NOMO-1 (cell line): Measurements from ENCODE around the gene CXCL11.
"Not testable (repeated sequence)": the region's sequence is repeated elsewhere in the genome, so short reads cannot be mapped to it uniquely, and the experiment has no call there.

Experiments used
- DNase-seq, 2 experiments: peaks; one replicate each; lab custom pipeline; 2025; ENCODE audit not compliant: unreplicated experiment in 2 of 2; lab: John Stamatoyannopoulos, UW

CXCL11 gene

DNA sequence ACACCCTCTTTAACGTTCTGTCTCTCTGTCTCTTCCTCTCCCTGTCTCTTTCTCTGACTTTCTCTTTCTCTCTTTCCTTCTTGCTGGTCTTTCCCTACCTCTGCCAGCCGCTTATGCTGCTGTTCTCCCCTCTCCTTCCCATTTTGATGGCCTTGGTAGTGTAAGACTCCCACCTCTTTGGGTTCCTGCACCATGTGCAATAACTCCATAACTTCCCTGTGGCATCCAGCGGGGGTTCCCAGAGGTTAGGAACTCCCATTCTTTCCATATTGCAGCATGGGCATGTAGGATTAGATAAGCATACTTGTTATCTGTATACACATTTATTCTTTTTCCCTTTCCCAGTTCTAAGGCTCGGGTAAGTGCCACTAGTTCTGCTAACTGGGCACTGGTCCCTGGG is 8.8 kb upstream of the CXCL11 start:
- not testable (repeated sequence) for DNase-seq

DNA sequence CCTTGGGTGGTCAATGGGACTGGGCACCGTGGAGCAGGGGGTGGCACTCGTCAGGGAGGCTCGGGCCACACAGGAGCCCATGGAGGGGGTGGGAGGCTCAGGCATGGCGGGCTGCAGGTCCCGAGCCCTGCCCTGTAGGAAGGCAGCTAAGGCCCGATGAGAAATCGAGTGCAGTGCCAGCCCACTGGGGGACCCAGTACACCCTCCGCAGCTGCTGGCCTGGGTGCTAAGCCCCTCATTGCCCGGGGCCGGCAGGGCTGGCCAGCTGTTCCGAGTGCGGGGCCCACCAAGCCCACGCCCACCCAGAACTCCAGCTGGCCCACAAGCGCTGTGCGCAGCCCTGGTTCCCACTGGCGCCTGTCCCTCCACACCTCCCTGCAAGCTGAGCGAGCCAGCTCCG is 7.4 kb upstream of the CXCL11 start:
- DNase-seq, result not testable (repeated sequence)

DNA sequence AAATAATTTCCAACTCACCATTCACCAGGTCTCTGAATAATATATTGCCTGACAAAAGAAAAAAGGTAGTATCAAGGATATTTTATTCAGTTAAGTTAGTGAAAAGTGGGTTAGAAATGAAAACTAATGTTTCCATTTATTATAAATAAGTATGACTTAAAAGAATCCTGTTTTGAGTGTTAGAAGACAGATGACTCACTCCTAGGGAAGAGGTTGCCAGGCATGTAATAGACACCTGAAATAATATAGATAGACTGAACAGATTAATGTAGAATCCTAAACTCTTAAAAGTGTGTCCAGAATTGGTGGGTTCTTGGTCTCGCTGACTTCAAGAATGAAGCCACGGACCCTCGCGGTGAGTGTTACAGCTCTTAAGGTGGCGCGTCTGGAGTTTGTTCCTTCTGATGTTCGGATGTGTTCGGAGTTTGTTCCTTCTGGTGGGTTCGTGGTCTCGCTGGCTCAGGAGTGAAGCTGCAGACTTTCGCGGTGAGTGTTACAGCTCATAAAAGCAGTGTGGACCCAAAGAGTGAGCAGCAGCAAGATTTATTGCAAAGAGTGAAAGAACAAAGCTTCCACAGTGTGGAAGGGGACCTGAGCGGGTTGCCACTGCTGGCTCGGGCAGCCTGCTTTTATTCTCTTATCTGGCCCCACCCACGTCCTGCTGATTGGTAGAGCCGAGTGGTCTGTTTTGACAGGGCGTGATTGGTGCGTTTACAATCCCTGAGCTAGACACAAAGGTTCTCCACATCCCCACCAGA is 6.5 kb upstream of the CXCL11 start:
- DNase-seq, result not testable (repeated sequence)

DNA sequence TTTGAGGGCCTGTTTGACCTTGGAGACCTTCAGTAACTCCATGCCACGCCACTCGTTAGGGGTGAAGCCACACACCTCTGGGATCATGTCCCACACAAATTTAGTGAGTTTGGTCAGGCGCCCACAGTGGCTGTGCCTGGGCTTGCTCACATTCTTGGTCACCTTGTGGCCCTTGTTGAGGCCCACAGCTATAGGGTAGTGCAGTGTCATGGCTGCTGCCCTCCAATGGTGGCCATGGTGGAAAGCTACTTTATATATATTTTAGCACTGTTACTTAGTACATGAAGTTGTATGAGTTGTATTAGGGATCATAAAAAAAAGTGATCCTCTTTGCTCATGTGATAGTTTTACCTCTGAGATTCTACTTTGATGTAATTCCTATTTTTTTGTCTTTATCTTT is 985 bp upstream of the CXCL11 start:
- no peak for DNase-seq

DNA sequence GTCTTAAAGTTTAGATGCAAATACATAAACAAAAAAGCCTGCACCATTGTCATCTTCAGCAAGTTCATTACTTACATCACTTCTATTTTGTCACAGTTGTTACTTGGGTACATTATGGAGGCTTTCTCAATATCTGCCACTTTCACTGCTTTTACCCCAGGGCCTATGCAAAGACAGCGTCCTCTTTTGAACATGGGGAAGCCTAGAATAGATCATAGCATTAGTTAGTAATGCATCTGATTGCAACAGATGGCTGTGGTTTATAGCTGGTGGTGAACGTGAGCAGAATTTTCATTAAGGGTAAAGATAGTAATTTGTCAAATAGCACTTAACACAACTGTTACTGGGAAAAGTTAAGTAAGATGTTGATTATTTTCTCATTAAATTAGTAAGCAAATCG is 729 bp downstream of the CXCL11 start:
- peak; percentile 82 to 97 for DNase-seq

DNA sequence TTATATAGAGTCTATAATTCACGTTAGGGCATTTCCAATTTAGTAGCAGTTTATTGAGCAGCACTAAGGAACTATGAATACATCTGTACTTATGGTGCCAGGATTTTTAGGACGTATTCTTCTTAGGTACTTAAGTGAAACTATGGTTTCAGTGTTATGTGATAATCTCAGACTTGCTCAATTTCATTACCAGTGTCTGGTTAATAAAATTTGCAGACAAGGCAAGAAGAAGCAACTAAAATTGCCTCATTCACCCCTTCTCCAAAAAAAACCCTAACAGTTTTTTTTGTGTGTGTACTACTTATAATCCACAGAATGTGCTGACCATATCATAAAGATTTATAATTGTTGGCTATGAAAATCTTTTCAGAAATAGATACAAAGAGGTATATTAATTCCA is 6.6 kb downstream of the CXCL11 start:
- peak; percentile 15 to 70 for DNase-seq

DNA sequence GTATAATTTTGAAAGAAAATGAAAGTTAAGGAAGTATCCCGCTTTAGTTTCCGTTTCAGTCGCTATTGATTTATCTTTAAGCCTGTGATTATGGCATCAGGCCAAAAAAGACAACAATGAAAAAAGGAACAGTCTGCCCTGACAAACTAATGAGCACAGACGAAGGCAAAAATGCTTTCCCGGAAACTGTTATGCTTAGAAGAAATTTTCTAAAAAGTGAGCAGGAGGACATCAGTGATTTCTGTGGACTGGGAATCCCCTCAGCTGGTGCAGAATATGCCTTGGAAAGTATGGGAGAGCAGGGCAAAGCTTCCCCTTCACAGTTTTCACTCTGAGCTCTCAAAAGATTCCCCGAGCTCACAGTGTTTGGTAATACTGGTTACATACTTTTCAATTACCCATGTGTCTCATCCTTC is 7.5 kb downstream of the CXCL11 start:
- peak; percentile 43 to 76 for DNase-seq

DNA sequence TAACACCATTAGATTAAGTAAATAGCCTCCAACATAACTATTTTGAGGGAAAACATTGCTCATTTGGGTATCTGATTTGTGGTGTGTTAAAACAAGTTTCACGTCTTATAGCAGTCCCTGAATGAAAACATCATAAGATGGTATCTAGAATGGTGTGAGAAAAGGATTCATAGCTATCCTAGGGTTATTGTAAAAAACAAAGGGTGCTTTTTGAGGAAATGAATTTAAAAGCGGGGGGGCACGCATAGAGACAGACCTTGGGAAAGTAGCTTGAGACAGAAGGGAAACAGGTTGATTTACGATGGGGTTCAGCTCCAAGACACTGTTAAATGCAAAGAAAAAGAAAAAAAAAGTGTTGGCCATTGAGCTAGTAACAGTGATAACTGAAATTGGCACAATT is 11.8 kb downstream of the CXCL11 start:
- DNase-seq, result peak; percentile 37 to 66

DNA sequence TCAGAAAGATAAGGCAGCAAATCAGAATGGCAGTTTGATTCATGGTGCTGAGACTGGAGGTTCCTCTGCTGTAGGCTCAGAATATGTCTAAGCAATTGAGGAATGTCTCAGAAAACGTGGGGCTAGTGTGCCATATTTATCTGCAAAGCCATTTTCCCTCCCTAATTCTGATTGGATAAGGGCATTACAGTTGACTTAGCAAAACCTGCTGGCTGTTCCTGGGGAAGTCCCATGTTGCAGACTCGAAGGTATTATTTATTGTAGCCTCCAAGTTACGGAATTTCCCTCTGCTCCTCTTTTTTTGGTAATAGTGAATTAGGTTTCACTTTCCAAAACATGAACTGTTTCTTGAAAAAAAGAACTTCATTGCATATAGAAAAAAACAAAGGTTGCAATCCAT is 12.5 kb downstream of the CXCL11 start, which contains the start of gene CXCL10:
CXCL10 (minus strand) TSS at position 109 of the 400 bp plus-strand sequence; CDS start at position 43, 66 bp downstream.
- peak in 1 of 2 experiments; percentile 13 for DNase-seq

DNA sequence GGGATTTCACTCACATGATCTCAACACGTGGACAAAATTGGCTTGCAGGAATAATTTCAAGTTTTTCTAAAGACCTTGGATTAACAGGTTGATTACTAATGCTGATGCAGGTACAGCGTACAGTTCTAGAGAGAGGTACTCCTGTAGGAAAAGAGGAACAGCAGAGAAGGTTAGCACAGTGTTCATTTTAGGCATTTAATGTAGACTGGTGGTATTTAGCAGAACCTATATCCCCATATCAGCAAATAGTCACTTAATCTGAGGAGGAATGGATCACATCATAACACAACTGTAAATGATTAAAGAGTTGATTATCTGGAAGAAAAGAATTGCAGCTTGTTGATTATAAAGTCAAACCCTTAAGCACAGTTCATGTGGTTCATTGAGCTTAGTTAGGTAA is 13.2 kb downstream of the CXCL11 start:
- no peak for DNase-seq

DNA sequence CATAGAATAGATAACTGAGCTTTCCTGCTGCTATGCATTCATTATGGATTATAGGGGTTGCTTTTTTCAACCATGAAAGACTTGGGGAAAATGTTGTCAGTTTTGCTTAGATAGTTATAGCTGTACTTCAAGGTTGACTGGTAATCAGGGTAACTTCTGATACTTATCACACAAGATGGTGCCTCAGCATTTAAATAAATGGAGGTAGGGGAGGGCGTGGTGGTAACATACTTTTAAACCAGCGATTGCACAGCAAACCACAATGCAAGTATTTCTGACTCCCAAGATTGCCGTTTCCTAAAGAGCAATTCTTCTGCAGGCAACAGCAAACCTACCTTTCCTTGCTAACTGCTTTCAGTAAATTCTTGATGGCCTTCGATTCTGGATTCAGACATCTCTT is 13.8 kb downstream of the CXCL11 start:
- DNase-seq, result peak in 1 of 2 experiments; percentile 25

DNA sequence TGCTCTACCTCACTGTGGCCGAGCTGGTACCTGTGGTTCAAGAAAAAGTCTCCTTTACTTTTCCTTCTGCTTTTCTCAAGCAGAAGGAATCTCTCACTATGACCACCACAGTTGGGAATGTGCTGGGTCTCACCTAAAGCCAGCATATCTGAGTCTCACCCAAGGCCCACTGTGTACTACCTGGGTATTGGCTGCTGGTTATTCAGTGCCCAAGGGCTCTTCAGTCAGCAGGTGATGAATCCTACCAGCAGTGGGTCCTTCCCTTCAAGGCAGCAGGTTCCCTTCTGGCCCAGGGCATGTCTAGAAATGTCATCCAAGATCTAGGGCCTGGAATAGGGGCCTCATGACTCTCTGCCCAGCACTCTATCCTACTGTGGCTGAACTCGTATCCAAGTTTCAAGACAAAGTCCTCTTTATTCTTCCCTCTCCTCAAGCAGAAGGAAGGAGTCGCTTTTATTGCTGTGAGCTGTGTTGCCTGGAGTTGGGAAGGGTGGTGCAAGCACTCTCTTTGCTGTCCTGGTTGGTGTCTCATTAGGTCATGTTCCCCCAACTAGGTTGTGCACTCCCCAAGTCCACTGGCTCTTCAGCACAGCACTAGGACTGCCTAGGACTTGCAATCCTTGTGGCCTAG is 18.7 kb downstream of the CXCL11 start:
- no peak for DNase-seq

DNA sequence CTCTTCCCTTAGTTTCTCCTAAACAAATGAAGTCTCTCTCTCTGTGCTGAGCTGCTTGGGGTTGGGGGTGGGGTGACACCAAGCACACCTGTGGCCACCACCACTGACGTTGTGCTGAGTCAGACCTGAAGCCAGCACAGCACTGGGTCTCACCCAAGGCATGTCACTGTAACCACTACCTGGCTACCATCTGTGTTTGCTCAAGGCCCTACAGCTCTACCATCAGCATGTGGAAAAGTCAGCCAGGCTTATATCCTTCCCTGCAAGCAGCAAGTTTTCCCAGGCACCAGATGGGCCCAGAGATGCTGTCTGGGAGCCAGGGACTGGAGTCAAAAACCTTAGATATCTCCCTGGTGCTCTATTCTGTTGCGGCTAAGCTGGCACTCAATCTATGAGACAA is 19.5 kb downstream of the CXCL11 start:
- no peak for DNase-seq

DNA sequence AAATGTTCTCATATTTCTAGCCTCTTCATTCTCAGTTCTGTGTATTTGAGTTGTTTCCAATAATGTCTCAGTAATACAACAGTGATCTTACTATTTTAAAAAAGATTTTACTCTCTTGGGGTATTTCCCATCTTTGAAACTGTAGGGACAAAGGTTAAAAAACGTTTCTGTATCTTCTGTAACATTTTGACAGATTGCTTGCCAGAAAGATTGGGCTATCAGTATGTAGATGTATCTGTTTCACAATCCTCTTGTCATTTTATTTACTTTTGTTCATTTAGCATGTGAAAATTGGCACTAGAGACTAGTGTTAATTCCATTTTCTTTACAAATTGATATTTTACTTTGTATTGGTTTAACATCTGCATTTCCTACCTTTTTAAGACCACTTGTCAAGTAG is 22.3 kb downstream of the CXCL11 start:
- no peak for DNase-seq

DNA sequence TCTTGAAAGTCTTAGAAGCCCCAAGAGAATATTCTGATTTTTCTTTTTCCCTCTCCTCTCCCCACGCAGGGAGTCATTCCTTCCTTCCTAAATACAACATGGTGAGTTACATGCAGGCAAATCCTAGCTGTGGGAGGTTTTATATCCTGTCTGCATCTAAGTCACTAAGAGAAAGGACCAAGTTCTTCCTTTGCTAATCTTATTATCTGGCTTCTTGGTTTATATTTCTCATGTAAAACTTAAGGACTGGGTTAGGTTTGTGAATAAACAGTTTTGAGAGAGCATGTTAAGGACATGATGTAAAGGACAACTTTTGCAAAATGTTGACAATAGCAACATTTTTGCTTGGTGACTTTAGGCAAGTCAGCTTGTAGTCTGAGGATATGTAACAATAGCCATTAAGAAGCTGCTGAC is 23.5 kb downstream of the CXCL11 start:
- no peak for DNase-seq

DNA sequence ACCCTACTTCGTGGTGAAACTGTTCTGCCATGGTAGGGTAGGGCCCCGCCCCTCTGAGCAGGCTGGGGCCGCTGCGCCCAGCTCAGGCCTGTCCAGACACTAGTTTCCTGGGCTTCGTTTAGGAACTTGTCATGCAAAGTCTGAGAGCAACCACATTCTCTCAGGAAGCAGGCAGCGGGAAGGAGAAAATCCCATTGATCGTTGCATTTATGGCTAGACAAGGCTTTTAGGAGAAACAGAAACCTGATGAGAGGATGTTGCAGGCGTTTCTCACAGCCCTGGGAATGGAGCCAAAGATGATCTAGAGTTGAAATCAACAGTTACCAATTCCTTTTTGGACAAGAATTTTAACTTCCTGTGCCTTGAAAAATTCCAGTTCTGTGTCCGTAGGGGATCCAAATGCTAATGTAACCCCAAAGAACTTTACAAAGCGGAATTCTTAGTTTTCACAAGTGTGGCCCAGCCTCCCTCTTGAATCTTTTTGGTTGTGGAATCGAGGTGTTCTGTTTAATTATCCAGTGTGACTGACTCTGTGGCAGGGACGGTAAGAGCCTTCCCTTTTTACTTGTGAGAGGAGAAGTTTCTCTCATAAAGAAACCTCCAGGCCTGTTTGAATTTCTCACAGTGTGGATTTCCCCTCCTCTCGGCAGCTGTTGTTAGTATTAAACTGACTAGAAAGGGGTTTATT is 24.0 kb downstream of the CXCL11 start:
- DNase-seq, result peak in 1 of 2 experiments; percentile 52

DNA sequence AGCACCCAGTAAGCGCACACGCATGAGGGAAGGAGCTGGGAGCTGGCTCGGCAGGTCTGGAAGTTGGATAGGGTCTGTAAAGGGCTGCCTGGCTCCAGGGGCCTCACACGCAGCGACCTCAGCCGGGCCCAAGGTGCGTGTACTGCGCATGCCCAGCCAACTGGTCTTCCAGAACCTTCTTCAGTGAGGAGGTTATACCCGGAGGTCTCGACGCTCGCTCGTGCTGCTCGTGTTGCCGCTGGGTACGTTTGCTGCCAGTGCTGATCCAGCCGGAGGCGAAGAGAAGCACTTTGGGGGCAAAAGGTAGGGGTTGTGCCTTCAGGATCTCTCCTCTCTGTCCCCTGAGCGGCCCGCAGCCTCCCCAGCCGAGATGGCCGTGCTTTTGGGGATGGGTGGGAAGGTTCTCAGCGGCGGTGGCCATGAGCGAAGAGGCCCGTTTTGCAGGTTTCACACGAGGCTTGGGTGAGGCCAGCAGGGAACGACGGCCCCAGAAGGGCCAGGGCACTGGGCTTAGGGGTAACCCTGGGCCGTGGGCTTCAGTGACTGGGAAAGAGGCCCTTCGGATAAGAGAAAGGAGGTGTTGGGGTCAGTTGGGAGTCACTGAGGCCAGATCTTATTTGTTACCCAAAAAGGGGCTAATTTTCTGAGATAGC is 24.7 kb downstream of the CXCL11 start:
- DNase-seq, result no peak

DNA sequence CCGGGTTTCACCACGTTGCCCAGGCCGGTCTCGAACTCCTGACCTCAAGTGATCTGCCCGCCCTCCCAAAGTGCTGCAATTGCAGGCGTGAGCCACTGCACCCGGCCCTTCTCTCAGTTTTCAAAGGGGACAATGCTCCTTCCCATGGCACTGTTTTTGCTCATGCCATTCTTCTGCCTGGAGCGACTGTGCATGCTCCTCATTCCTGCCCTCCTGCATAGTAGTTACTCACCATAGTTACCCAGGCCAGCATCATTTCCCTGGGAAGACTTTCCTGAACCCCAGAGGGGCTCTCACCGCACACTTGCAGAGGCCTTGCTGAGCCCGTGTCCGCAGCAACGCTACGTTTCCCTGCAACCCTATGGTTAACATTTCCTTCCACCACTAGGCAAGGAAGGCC is 25.3 kb downstream of the CXCL11 start:
- no peak for DNase-seq

DNA sequence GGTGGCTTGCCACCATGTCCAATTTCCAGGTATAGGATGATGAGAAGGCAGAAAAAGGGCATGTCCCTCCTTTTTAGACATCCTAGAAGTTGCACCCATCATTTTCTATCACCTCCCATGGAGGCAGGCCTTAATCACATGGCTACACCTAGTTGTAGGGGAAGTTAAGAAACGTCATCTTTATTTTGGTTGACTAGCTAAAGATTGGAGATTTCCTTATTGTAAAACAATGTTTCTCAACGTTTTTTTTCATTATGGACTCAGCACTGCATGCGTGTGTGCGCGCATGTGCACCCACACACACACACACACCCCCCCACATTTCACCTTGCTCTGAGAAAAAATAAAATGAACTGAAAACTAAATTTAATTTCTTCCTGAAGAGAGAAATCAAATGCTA is 26.6 kb downstream of the CXCL11 start:
- DNase-seq, result no peak

DNA sequence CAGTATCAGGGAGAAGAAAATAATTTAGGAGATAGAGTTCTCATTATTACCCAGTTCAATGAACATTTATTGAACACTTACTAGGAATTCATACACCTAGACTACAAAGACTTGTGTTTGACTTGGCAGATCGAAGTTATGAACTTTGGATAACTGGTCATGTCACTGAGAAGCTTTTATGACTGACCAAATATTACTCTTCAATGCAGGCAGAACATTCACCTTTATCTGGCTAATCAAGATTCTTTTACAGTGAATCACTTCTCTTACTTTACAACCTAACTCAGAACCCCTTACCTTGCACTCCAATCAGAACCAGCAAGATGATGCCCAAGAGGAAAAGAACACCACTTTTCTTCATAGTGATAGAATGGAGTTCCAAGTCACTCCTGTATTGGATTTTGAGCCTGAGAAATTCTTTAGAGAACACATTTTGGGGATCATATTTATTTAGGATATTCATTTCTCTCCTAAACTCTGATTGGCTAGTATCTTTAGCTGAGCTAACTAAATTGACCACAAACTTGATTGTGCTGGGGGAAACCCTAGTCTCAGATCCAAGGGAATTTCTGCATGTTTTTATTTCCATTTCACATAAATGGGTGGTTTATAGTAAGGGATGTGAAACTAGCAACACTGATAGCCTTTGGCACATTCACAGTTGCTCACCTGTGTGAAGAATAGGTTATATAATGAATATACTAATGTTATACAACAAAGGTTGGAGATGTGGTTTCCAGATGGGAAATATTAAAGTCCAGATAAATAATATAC is 28.6 kb downstream of the CXCL11 start, which contains the start of gene CXCL9:
CXCL9 (minus strand) TSS at position 421 of the 774 bp plus-strand sequence; CDS start at position 361, 60 bp downstream.
- no peak for DNase-seq
